Activated CD8-positive, alpha-beta memory T cell treated with anti-CD3 and anti-CD28 coated beads for 4 hours (primary cell): ENCODE results near the gene ROR2.

Experiments used
- DNase-seq, 2 donors: peaks; one replicate each; pipeline ENCODE4 v3.0.0-alpha.2; 2020; ENCODE audit warnings: low read depth in 2 of 2

Gene ROR2

GRCh38 chr9:91716239-91716638 lies 233.8 kb downstream of the ROR2 start:
- DNase-seq: no peak

GRCh38 chr9:91714874-91715615 lies 235.0 kb downstream of the ROR2 start:
- DNase-seq: no peak

- DNase-seq: no peak
These were observed 235.8 kb downstream of the ROR2 start for GRCh38 chr9:91714020-91714806.

- DNase-seq: no peak
These were observed 237.2 kb downstream of the ROR2 start for GRCh38 chr9:91712811-91713210.

GRCh38 chr9:91711755-91712601 lies 238.1 kb downstream of the ROR2 start:
- peak; percentile 27 to 53 for DNase-seq

- no peak for DNase-seq
These were observed 239.9 kb downstream of the ROR2 start for GRCh38 chr9:91710158-91710557.

GRCh38 chr9:91705386-91705785 lies 244.6 kb downstream of the ROR2 start:
- DNase-seq: no peak

GRCh38 chr9:91700475-91700874 lies 249.6 kb downstream of the ROR2 start:
- DNase-seq: no peak

GRCh38 chr9:91698266-91698665 lies 251.8 kb downstream of the ROR2 start:
- DNase-seq: no peak

- DNase-seq: no peak
These were observed 252.8 kb downstream of the ROR2 start for GRCh38 chr9:91697201-91697600.

GRCh38 chr9:91694081-91694870 lies 255.8 kb downstream of the ROR2 start:
- no peak for DNase-seq

GRCh38 chr9:91693226-91693625 lies 256.8 kb downstream of the ROR2 start:
- DNase-seq: no peak

GRCh38 chr9:91690540-91691249 lies 259.3 kb downstream of the ROR2 start:
- no peak for DNase-seq

- no peak for DNase-seq
These were observed 261.0 kb downstream of the ROR2 start for GRCh38 chr9:91689006-91689405.

GRCh38 chr9:91683269-91683668 lies 266.8 kb downstream of the ROR2 start:
- no peak for DNase-seq

GRCh38 chr9:91682806-91683205 lies 267.2 kb downstream of the ROR2 start:
- DNase-seq: no peak

- peak; percentile 3 to 27 for DNase-seq
These were observed 268.3 kb downstream of the ROR2 start for GRCh38 chr9:91681461-91682305.

GRCh38 chr9:91680998-91681397 lies 269.0 kb downstream of the ROR2 start:
- no peak for DNase-seq

- DNase-seq: no peak
These were observed 269.9 kb downstream of the ROR2 start for GRCh38 chr9:91680106-91680505.
